Stimulated activated CD4-positive, alpha-beta T cell treated with anti-CD3 and anti-CD28 coated beads, TNF-alpha, amount 100 ng/mL, for 1 hour (primary cell): ENCODE measurements around the gene CRKL.
"Not testable (repeated sequence)": the region's sequence is repeated elsewhere in the genome, so short reads cannot be mapped to it uniquely, and the experiment has no call there.

Source experiments
- DNase-seq, 3 donors: peaks; one replicate each; pipeline ENCODE4 v3.0.0-alpha.2; 2020; ENCODE audit warnings: low read depth in 3 of 3, low spot score in 1 of 3

The CRKL gene

GRCh38 chr22:20916916-20917810, at the start of gene CRKL:
TSS of gene CRKL (plus strand) at chr22:20917407. CDS start at chr22:20917935, 528 bp downstream.
- DNase-seq, result peak; percentile 90 to 93 (median 93)

- DNase-seq, result no peak
Observed at GRCh38 chr22:20868025-20868962, 48.9 kb upstream of the CRKL start.

- DNase-seq, result no peak
Observed at GRCh38 chr22:20869234-20869633, 48.0 kb upstream of the CRKL start.

GRCh38 chr22:20873214-20873613, 44.0 kb upstream of the CRKL start:
- no peak for DNase-seq

GRCh38 chr22:20875296-20875695, 41.9 kb upstream of the CRKL start:
- DNase-seq, result no peak

GRCh38 chr22:20877715-20878114, 39.5 kb upstream of the CRKL start:
- no peak for DNase-seq

- no peak for DNase-seq
Observed at GRCh38 chr22:20881231-20881630, 36.0 kb upstream of the CRKL start.

- DNase-seq, result no peak
Observed at GRCh38 chr22:20881869-20882815, 35.1 kb upstream of the CRKL start.

GRCh38 chr22:20882855-20883254, 34.4 kb upstream of the CRKL start:
- no peak for DNase-seq

GRCh38 chr22:20884454-20884853, 32.8 kb upstream of the CRKL start:
- no peak for DNase-seq

GRCh38 chr22:20885017-20885556, 32.1 kb upstream of the CRKL start:
- no peak for DNase-seq

- no peak for DNase-seq
Observed at GRCh38 chr22:20885557-20886323, 31.5 kb upstream of the CRKL start.

GRCh38 chr22:20887375-20887774, 29.8 kb upstream of the CRKL start:
- DNase-seq, result no peak

GRCh38 chr22:20889025-20889704, 28.0 kb upstream of the CRKL start:
- DNase-seq, result no peak

GRCh38 chr22:20889904-20890540, 27.2 kb upstream of the CRKL start:
- no peak for DNase-seq

GRCh38 chr22:20890975-20891374, 26.2 kb upstream of the CRKL start:
- no peak for DNase-seq

- not testable (repeated sequence) for DNase-seq
Observed at GRCh38 chr22:20897737-20898136, 19.5 kb upstream of the CRKL start.

GRCh38 chr22:20899827-20900423, 17.3 kb upstream of the CRKL start:
- DNase-seq, result no peak
